GM18517 (cell line): ENCODE results near the gene IFI16.
"Not testable (repeated sequence)": the region's sequence is repeated elsewhere in the genome, so short reads cannot be mapped to it uniquely, and the experiment has no call there.

Experiments used
- ATAC-seq: cut with Tn5 transposase; IDR thresholded peaks from one replicate; pipeline ENCODE4 v1.9.1; 2021; ENCODE audit warnings: mild to moderate bottlenecking, moderate library complexity; ENCODE audit not compliant: unreplicated experiment

IFI16 gene

DNA sequence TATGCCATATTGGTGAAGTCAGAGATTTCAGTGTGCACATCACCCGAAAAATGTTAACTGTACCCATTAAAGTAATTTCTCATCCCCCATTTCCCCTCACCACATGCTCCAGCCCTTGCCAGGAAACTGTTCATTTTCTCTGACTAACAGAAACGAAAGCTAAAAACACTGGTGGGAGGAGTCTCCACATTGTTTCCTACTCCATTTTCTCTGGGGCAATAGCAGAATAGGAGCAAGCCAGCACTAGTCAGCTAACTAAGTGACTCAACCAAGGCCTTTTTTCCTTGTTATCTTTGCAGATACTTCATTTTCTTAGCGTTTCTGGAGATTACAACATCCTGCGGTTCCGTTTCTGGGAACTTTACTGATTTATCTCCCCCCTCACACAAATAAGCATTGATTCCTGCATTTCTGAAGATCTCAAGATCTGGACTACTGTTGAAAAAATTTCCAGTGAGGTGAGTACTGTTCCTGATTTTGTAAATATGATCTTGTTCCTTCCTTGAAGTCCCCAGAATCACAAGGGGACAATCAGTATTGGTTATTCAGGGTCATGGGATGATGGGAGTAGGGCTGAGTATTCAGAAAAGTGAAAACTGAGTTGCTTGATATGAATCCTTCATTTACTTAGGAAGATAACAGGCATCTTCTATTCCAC lies at the start of gene IFI16:
IFI16 (plus strand) TSS at position 204 of the 658 bp plus-strand sequence. CDS start 4,774 bp downstream, outside the sequence.
- ATAC-seq: peak; percentile 64

DNA sequence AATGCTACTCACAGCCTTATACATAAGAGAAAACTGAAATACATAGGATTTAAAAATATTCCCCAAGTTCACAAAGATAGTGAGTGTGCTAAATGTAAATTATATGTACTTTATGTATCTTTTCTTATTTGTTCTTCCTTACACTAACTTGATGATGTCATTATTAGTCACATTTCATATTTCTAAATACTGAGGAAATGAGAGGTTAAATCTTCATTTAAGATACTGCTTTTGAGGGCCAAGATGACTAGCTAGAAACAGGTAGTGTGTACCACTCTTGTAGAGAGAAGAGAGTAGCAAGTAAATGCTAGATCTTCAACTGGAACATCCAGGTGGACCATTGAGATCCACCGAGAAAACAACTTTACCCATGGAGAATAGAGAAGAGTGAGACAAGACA lies 48.5 kb upstream of the IFI16 start:
- no peak for ATAC-seq

DNA sequence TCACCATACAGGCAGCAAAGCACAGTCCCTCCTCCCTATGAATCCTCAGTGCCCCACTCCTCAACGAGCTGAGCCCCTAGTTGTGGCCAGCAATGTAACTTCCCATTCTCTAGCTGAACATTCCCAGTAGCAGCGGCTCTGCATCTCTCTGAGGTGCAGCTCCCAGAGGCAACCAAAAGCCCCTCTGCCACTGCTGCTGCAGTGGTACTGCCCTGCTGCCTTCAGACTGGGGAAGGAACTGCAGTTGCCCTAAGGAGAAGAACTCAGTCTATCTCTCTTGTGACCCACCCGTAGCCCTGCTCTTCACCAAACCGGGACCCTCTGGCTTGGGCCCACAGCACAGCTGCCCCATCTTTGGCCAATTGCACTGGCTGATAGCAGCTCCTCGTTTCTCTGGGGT lies 46.7 kb upstream of the IFI16 start:
- ATAC-seq: no peak

DNA sequence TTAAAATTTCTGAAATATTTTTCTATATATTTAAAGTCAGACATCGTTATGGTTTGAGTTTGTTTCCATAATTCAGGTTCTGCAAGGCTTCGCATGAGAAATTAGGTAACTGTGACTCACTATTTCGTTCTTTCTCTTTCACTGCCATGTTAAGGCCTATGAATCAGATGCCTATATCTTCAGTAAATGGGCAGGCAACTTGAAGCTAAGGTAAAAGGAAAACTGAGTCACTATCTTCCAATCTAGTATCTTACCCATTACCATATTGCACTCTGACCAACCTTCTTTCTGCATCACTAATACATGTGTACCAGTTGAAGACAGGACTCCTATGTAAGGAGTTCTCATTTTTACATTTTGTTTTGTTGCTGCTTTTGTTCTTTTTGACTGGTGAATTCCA lies 40.5 kb upstream of the IFI16 start:
- ATAC-seq: no peak

DNA sequence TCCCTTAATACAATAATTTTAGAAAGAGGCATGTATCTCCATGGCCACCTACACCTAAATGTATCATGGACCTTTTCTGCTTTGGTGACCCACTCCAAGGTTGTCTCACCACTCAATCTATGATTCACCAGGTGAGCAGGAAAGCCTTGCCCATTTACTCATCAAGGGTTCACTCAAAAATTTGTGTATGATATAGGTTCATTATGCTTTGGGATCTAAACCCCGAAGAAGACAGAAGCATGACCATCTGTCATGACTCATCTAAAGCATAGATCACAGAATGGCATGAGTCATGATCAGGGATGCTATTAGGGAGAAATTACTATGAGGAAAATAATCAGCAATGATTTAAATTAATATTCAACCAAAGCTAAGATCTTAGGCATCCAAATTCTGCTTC lies 39.9 kb upstream of the IFI16 start:
- no peak for ATAC-seq

DNA sequence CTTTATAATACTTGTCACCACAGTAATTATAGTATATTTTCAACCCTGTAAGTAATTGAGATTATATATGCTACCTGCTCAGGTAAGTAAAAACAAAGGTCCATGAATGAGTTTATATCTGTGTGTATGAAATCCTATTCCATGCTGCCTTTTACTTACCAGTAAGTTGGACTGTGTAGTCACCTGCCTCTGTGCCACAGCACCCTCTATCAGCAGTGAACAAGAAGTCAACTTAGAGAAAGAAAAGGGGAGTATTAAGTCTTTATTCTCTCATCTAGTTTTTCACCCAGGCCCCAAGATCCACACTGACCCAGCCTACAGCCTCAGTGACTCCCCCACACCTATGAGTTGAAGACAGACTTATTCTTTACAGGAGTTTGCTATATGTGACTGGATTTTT lies 36.9 kb upstream of the IFI16 start:
- no peak for ATAC-seq

DNA sequence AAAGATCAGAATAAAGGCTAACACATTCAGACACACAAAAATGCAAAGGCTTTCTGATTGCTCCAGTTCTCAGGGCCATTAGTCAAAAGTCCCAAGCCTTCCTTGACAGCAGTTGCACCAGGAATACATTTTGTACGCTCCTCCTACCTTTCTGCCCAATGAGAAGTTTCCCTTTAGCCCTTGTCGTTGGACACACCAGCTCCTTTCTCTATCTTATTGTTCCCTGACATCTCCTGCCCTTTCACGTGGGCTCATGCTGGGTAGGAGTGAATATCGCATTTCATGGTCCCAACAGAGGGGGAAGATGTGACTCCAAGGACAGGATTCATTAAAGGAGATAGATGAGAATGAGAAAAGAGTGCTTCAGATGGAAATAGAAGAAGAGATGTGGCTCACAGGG lies 33.5 kb upstream of the IFI16 start:
- no peak for ATAC-seq

DNA sequence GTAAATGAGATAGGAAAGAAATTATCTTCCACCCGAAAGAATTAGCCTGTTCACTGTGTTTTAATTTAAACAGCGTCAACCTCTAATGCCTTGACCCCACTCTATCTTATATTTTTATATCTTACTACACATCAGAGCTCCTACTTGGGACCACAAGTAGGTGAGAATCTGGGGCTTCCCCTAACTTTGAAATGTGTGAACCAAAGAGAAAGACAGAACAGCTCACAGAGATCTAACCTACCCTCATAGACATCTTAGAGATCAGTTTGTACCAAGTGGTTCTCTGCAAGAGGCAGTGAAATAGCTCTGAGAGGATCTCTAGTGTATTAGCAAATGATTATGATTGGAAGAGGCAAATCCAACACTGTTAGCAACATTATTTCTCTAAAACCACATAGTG lies 31.0 kb upstream of the IFI16 start:
- ATAC-seq: no peak

DNA sequence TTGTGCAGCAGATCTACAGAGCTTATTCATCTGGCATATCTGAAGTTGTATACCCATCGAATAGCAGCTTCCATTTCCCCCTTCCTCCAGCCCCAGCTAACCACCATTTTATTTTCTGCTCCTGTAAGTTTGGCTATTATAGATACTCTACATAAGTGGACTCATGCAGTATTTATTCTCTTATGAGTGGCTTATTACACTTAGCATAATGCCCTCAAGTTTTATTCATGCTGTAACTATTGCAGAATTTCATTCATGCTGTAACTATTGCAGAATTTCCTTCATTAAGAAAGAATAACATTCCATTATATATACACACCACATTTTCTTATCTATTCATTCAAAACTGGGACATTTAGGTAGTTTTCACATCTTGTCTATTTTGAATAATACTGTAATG lies 30.5 kb upstream of the IFI16 start:
- ATAC-seq: no peak

DNA sequence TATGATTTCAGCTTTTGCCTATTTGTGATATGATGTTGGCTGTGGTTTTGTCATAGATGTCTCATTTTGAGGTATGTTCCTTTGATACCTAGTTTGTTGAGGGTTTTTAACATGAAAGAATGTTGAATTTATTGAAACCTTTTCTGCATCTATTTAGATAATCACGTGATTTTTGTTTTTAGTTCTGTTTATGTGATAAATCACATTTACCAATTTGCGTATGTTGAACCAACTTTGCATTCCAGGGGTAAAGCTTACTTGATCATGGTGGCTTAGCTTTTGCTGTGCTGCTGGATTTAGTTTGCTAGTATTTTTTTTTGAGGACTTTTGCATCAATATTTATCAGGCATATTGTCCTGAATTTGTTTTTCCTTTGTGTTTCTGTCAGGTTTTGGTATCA lies 26.5 kb upstream of the IFI16 start:
- no peak for ATAC-seq

DNA sequence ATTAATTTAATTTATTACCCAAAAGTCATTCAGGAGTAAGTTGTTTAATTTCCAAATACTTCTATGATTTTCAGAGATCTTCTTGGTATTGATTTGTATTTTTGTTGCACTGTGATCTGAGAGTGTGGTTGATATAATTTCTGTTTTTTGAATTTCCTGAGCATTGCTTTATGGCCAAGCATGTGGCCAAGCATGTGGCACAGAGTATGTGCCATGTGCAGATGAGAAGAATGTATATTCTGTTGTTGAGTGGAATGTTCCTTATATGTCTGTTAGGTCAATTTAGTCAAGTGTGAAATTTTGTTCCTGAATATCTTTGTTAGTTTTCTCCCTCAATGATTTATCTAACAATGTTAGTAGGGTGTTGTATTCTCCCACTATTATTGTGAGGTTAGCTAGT lies 25.3 kb upstream of the IFI16 start:
- ATAC-seq: no peak

DNA sequence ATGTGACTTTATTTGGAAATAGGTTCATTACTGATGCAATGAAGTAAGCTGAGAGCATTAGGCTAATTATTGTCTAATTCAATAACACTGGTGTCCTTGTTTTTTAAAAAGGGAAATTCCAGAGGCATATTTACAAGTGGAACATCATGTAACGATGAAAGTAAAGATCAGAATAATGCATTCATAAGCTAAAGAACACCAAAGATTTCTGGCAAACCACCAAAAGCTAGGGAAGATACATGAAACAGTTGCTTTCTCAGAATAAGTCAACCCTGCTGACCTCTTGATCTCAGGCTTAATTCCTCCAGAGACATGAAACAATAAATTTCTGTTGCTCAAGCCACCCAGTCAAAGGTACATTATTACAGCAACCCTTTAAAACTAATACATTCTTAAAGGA lies 20.3 kb upstream of the IFI16 start:
- ATAC-seq: no peak

DNA sequence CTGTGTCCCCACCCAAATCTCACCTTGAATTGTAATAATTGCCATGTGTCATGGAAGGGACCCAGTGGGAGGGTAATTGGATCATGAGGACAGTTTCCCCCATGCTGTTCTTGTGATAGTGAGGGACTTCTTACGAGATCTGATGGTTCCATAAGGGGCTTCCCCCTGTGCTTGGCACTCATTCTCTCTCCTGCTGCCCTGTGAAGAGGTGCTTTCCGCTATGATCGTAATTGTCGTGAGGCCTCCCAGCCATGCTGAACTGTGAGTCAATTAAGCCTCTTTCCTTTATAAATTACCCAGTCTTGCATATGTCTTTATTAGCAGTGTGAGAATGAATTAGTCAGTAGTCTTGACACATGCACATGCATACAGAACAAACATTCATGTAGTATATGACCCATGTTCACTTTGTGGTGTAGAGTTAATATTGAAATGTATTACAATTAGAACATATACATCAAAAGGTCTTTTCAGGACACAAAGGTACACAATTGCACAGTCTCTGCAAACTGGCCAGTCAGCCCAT lies 16.9 kb upstream of the IFI16 start:
- no peak for ATAC-seq

DNA sequence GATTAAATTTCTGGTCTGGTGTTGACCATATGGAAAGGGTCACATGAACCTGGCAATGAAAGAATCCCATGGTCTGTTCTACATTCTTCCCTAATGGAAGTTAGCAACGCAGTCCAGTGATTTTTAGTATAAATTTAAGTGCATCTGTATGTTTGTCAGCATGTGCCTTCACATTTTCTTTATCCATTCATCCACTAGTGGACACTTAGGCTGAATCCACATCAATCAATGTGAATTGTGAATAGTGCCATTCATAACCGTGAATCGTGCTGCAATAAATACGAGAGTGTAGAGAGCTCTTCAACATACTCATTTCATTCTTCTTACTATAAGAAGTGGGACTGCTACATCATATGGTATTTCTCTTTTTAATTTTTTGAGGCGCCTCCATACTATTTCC lies 12.7 kb upstream of the IFI16 start:
- ATAC-seq: no peak

DNA sequence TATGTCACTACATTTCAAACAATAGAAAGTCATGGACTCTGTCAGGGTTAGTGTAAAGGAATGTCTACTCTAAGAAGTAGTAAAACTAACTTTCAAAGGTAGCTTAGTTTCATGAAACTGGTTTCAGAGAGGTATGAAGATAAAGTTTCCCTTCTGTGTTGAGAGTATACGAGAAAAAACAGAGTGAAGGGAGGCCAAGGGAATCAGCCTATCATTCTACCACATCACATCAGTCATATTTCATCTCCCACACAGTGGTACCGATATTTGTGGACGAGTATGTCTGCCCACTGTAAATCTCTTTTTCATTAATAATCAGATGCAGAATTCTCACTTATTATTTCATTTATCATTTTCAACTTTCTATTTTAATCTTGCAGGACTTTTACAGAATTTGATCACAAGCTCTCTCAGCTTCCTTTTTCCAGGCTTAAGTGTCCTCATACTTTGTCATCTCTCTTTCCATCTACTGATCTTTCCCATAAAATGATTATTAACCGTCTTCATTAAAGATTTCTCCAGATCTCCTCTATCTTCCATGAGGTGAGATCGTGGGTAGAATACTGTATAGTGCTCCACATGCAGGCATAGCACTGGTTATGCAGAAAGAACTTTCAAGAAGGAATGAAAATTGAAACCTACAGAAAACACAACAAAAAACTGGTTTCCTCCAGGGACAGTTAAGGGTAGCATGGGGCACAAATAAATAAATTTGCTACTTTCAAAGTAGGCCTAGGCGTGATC lies 11.5 kb upstream of the IFI16 start:
- ATAC-seq: no peak

DNA sequence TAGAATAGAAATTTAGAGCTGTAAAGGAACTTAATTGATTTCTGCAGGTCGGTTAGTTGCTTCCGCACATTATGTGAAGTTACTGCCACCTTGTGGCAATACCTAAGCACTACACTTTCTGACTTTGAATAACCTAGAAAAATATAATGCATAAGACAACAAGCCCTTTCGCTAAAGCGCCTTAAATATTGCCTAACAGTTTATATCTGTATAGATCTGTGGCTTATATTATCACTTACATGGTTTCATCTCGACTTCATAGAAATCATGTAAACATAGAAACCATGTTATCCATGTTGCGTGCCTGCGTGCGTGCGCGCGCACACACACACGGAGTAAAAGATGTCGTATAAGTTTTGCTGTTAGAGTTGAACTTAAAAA lies 10.9 kb upstream of the IFI16 start:
- ATAC-seq: no peak

DNA sequence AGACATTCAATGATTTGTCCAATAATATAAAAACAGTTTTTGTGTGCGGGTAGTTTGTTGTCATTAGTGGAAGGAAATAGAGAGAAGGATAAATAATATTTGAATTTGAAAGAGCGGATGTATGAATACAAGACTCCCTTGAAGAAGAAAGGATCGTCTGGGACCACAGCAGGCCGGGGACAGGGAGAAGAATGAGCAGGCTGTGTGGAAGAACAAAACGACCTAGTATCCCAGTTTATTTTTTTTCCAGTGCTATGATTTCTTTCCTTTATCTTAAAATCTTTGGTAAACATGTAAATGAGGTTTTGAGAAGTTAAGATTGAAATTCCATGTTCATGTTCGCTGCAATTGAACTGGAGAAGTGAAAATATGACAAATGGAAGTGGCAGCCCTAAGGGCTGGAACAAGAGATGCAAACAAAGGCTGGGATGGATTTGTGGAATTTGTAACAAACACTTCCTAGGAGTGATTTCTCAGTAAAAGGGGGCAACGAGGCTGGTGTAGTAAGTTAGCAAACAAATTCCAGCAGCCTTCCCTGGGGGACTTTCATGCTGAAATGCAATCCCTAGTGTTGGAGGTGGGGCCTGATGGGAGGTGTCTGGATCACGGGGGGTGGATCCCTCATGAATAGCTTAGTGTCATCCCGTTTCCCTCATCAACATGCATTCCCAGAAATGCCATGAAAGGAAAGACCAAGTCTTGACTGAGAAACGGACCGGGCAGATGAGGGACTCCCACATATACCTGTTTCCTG lies 10.2 kb upstream of the IFI16 start:
- no peak for ATAC-seq

DNA sequence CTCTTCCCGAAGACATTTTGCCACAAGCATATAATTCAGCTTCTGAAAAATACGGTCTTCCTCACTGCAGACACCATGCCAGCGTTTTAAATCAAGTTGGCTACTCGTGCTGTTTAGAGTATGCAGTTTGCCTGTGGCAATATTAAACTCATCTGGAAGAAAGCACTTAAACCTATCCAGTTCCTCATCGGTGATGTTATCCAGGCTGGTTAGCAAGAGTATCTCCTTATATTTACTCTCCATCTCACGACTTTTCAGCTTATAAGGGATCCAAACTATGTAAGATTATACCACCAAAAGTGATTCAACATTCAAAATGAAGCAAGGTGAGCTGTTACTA lies 9.7 kb upstream of the IFI16 start:
- no peak for ATAC-seq

DNA sequence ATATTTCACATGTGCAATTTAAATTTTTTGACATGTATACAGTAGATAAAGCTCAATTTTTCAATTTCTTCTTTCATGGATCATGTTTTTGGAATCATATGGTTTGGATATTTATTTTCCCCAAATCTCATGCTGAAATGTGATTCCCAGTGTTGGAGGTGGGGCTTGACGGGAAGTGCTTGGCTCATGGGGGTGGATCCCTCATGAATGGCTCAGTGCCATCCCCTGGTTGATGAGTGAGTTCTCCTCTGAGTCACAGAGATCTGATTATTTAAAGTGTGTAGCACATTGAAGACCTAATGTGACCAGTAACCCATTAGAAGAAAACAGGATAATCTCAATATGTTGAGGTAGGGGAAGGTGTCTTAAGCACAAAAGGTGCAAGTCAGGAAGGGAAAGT lies 9.1 kb upstream of the IFI16 start:
- no peak for ATAC-seq

DNA sequence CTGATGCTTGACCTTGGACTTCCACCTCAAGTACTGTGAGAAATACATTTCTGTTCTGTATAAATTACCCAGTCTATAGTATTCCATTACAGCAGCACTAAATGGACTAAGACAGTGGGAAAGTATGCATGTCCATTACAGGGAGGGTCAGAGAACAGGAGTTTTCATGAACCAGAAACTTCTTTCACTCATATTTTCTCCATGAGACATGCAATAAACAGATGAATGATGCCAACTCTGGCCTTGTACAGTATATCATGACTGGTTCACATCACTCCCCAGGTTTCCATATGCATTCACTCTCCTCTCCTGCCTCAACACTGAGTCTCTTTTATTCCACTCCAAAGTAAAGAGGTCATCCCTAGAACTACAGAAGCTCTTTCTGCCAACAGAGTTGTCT lies 4.5 kb upstream of the IFI16 start:
- ATAC-seq: no peak

DNA sequence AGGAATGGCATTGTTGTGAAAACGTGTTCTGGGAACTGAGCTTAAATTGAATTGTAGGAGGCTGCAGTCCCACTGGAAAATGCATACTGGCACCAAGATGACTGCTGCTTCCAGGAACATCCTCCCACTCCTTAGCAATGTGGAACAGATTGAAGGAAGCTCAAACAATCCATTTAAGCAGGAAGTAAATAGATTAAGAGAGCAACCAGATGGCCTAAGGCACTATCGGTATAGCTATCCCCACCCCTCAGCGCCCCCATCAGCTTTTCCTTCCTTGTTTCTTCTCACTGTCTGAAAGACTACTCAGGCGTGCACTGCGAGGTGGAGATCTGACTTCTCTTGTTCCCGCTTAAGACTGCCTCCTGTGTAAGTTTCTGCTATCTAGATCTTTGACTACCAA lies 4.0 kb upstream of the IFI16 start:
- no peak for ATAC-seq

DNA sequence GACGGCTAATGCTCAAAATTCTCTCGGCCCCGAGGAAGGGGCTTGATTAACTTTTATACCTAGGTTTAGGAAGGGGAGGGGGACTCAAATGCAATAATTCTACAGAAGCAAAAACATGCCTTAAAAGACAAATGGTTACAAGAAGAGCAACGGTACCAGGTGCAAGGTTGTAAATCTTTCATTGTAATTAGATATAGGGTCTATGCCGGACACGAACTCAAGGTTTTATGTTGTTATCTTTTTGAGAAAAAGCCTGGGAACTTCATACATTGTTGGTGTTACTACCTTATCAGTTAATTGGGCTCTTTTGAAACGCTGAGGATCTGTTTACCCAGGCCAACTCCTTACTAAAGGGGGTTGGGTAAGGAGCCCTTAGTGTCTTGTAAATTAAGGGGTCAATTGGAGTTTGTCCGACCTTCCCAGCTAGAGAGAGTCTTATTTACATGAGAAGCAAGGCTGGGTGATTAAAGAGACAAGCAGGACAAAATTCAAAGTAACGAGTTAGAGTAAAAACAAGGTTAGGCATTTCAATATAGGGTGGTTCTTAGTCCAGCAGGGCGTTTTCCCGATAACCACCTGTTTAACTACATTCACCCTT lies 3.4 kb upstream of the IFI16 start:
- ATAC-seq: not testable (repeated sequence)
